HUES6 (cell line): ENCODE results near the gene VGLL3.
A peak's percentile ranks its signal among the peaks of the same experiment; 100 is the strongest.
"Not testable (repeated sequence)": the region's sequence is repeated elsewhere in the genome, so short reads cannot be mapped to it uniquely, and the experiment has no call there.

Source experiments
- H3K27ac ChIP-seq: 2 replicates; pipeline ENCODE4 v1.7.0; 2013; ENCODE audit warnings: low read depth, mild to moderate bottlenecking, low read length, inconsistent platforms
- H3K27me3 ChIP-seq: 2 replicates; pipeline ENCODE4 v1.6.1; 2013; ENCODE audit warnings: low read length; ENCODE audit not compliant: control insufficient read depth, insufficient read depth
- H3K36me3 ChIP-seq: 2 replicates; pipeline ENCODE4 v1.6.1; 2013; ENCODE audit warnings: low read length; ENCODE audit not compliant: control insufficient read depth, insufficient read depth
- H3K4me1 ChIP-seq: 2 replicates; pipeline ENCODE4 v1.6.1; 2013; ENCODE audit warnings: low read length; ENCODE audit not compliant: control insufficient read depth, insufficient read depth
- H3K4me3 ChIP-seq: 2 replicates; pipeline ENCODE4 v1.5.1; 2013; ENCODE audit warnings: low read depth, low read length
- H3K9ac ChIP-seq: one replicate; pipeline ENCODE4 v1.6.1; 2013; ENCODE audit warnings: mild to moderate bottlenecking, low read length
- H3K9me3 ChIP-seq: 2 replicates; pipeline ENCODE4 v1.6.1; 2013; ENCODE audit warnings: low read depth, low read length; ENCODE audit not compliant: control insufficient read depth, insufficient read depth

Gene VGLL3, protein sequence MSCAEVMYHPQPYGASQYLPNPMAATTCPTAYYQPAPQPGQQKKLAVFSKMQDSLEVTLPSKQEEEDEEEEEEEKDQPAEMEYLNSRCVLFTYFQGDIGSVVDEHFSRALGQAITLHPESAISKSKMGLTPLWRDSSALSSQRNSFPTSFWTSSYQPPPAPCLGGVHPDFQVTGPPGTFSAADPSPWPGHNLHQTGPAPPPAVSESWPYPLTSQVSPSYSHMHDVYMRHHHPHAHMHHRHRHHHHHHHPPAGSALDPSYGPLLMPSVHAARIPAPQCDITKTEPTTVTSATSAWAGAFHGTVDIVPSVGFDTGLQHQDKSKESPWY

DNA sequence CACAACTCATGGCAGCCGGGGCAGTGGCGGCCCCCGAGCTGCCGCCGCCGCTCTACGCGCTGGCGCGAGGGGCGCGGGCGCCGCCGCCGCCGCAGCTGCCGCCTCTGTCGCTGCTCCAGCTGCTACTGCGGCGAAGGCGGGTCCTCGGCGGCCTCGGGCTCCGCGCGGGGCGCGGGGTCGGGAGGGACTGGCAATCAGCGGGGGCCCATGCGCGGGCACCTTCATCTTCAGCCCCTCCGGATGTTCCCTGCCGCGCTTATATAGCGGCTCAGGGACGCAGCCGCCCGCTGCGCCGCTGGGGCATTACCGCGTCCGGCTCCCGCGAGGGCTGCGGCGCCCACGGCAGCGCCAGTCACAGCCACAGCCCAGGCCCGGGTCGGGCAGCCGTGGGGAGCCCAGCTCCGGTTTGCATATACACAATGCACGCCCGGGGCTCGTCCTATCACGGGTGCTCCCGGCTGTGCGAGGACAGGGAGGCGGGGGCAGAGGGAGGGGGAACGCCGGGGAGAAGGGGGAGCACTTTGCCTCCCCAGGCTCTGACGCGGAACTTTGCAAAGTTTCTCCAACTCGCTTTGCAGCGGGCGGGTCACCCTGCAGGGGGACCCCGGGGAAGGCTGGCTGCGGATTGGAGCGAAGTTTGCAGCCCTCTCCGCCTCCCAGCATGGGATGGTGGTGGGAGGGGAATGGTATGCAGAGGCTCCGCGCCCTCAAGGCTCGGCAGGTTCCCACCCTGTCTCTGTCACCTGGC is at the start of gene VGLL3:
VGLL3 (minus strand) TSS at position 416 of the 748 bp plus-strand sequence; CDS start at position 10, 406 bp downstream.
- Histone ChIP-seq H3K9ac (peak within 1 kb of the TSS; percentile 66), H3K36me3 (no peaks in the 10 kb centered on the region), H3K27ac (peak within 1 kb of the TSS; percentile 41; the same call in 1 of the 2 replicates), H3K27me3 (peaks cover 19% of the 10 kb centered on the region), H3K4me1 (peaks cover 15% of the 10 kb centered on the region), H3K4me3 (peak within 1 kb of the TSS; percentile 73), H3K9me3 (no peaks in the 10 kb centered on the region)

DNA sequence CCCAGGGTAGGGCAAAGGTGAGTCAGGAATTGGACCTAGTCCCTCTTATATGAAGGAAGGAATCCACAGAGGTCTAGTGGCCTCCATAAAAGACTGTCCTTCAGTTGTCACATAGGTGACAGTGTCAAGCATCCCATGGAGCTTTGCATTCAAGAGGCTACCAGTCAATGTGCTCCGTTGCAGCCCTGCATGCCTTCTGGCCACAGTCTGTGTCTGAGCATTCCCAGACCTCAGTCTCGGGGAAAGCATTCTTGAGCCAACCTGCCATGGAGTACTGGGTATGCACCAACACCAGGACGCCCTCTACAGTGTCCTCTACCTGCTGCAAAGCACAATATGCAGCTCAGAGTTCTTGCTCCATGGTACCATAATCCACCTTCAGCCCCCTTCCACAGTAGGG is 46.7 kb upstream of the VGLL3 start:
- Histone ChIP-seq H3K36me3 (no peaks in the 10 kb centered on the region), H3K27ac (no peak overlapping the region), H3K27me3 (no peaks in the 10 kb centered on the region), H3K9me3 (no peaks in the 10 kb centered on the region), H3K4me3 (no peak overlapping the region), H3K9ac (no peak overlapping the region), H3K4me1 (no peaks in the 10 kb centered on the region)

DNA sequence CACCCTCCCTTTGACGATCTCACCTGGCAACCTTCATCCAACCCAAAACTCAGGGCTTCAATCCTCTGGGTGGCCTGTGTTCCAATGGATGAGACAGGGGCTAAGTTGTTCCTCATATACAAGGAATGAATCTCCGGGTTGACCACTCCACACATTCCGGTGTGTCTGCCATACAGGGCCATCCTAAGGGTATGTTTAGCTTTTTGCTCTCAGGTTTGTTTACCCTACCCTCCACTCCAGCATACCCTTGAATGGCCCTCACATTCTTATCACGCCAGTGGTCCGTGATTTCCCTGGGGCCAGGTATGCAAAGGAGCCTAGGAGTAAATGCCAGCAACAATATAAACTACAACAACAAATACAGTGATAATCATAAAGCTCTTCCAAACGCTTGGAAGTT is 45.7 kb upstream of the VGLL3 start:
- no peak overlapping the region for H3K27ac ChIP-seq
- H3K9ac ChIP-seq, result no peak overlapping the region
- no peaks in the 10 kb centered on the region for H3K4me1 ChIP-seq
- no peak overlapping the region for H3K4me3 ChIP-seq
- no peaks in the 10 kb centered on the region for H3K27me3 ChIP-seq
- H3K36me3 ChIP-seq, result no peaks in the 10 kb centered on the region
- no peaks in the 10 kb centered on the region for H3K9me3 ChIP-seq

DNA sequence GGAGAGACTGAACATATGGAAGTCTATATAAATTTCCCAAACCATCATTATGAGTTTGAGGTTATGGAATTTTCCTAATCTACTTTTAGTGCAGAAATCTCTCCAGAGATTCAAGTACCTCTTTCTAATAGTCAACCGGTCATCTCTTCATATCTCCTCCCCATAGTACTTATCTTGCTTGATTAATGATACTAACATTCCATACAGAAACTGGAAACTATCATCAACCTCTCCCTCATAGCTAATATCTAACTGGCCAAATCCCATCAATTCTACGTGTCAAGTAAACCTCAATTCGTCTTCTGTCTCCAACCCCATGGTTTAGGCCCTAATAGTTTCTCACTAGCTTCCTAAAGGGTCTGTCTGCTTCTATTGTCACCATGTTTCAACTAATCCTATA is 44.4 kb upstream of the VGLL3 start:
- H3K4me3 ChIP-seq, result no peak overlapping the region
- H3K36me3 ChIP-seq, result no peaks in the 10 kb centered on the region
- no peaks in the 10 kb centered on the region for H3K27me3 ChIP-seq
- no peak overlapping the region for H3K9ac ChIP-seq
- H3K4me1 ChIP-seq, result no peaks in the 10 kb centered on the region
- no peak overlapping the region for H3K27ac ChIP-seq
- H3K9me3 ChIP-seq, result no peaks in the 10 kb centered on the region

DNA sequence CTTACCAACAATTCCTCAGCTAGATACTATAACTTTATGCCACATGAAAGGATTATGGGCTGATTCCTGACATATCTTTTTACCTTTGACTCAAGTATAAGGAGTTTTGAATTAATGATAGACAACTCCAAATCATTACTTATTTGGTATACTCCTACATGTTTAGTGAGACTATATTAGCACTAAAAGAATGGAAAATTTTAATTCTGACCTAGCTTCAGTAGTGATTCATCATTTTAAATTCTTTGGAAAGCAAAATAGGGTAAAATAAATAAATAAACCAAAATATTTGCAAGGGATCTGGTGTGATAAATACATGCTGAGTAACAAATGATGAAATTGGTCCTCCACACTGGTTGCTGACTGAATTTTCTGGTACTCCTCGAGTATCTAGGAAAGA is 42.3 kb upstream of the VGLL3 start:
- H3K4me3 ChIP-seq, result no peak overlapping the region
- no peak overlapping the region for H3K9ac ChIP-seq
- no peaks in the 10 kb centered on the region for H3K36me3 ChIP-seq
- H3K27me3 ChIP-seq, result no peaks in the 10 kb centered on the region
- no peaks in the 10 kb centered on the region for H3K4me1 ChIP-seq
- H3K9me3 ChIP-seq, result no peaks in the 10 kb centered on the region
- no peak overlapping the region for H3K27ac ChIP-seq

DNA sequence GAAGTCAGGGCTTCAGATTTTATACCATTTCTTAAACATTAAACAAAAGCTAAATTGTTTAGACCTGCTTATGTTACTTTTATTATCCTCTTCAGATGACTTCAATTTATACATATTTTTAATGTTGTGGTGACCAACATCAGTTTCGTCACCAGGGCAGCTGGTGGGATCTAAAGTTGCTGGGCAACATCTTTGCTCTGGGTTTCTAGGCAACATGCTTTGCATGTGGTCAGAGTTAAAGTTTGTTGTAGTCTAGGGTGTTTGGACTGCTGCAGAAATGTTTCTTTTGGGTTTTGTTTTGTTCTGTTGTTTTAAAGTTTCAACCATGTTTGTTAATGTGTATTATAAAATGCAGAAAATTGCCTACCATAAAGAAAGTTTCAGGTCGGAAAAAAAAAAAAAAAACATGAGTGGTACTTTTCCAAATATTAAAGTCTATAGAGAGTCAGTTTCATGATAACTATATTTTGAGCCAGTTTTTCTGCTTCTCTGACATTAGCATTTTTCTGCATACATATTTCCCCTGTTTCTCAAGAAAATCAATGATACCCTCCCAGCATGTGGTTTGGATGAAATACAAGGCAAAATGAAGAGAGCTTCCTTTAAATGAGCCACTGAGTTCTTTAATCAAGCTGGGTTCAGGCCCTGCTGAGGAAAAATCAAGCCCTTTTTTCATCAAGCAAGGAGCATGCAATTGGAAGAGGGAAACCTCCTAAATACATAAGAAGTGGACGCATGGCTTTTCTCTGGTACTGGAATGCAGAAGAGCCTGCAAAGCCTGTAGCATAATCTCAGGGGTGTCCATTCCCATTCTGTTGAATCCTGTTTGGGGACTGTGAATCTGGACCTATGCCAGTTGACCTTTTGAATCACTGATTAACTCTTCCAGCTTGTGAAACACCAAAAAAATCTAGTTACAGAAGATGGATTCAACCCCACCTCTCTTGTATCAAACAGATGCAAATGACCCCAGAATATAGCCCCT is 35.0 kb upstream of the VGLL3 start:
- no peaks in the 10 kb centered on the region for H3K27me3 ChIP-seq
- H3K4me3 ChIP-seq, result no peak overlapping the region
- no peaks in the 10 kb centered on the region for H3K36me3 ChIP-seq
- H3K9ac ChIP-seq, result no peak overlapping the region
- no peak overlapping the region for H3K27ac ChIP-seq
- H3K9me3 ChIP-seq, result no peaks in the 10 kb centered on the region
- no peaks in the 10 kb centered on the region for H3K4me1 ChIP-seq

DNA sequence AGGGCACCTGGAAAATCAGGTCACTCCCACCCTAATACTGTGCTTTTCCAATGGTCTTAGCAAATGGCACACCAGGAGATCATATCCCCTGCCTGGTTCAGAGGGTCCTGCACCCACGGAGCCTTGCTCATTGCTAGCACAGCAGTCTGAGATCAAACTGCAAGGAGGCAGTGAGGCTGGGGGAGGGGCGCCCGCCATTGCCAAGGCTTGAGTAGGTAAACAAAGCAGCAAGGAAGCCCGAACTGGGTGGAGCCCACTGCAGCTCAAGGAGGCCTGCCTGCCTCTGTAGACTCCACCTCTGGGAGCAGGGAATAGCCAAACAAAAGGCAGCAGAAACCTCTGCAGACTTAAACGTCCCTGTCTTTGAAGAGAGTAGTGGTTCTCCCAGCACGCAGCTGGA is 26.4 kb upstream of the VGLL3 start:
- H3K36me3 ChIP-seq, H3K4me3 ChIP-seq, H3K9me3 ChIP-seq, H3K27ac ChIP-seq, H3K4me1 ChIP-seq, H3K9ac ChIP-seq, H3K27me3 ChIP-seq: not testable (repeated sequence)

DNA sequence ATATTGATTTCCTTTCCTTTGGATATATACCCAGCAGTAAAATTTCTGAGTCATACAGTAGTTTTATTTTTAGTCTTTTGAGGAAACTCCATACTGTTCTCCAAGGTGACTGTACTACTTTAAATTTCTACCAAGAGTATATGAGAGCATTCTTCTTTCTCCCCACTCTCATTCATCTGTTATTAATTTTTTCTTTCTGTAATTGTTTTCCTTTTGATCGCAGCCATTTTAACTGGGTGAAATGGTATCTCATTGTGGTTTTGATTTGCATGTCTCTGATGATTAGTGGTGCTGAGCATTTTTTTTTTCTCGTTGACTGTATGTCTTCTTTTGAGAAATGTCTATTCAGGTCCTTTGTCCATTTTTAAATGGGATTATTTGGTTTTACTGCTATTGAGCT is 18.3 kb upstream of the VGLL3 start:
- Histone ChIP-seq H3K27me3 (no peaks in the 10 kb centered on the region), H3K27ac (no peak overlapping the region), H3K4me3 (no peak overlapping the region), H3K9me3 (no peaks in the 10 kb centered on the region), H3K4me1 (no peaks in the 10 kb centered on the region), H3K36me3 (no peaks in the 10 kb centered on the region), H3K9ac (no peak overlapping the region)

DNA sequence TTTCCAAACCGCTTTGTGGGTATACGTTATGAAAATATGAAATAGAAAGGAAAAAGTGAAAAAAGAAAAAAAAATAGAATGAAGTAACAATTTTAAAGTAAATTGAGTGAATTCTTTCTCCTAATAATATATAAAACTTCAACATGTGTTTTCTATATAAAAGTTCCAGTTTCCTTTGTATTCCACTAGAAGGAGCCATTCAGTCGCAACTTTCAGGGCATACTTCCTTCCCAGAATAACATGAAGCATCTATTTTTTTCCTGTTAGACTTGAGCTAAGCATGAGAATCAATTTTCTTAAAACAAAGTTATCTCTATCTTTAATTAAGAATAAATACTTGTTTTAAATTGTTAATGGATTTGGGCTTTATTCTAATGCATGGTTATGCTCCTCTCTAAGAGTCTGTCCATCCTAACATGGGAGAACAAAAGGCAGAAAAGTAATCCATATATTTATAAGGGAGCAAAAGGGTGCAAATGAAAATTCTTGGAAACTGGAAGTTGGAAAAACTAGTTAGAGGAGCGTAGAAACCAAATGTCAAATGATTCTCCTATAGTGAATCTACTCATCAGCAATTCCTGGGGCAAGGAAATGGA is 16.0 kb upstream of the VGLL3 start:
- no peak overlapping the region for H3K27ac ChIP-seq
- no peaks in the 10 kb centered on the region for H3K9me3 ChIP-seq
- H3K9ac ChIP-seq, result no peak overlapping the region
- no peak overlapping the region for H3K4me3 ChIP-seq
- no peaks in the 10 kb centered on the region for H3K27me3 ChIP-seq
- no peaks in the 10 kb centered on the region for H3K36me3 ChIP-seq
- H3K4me1 ChIP-seq, result no peaks in the 10 kb centered on the region

DNA sequence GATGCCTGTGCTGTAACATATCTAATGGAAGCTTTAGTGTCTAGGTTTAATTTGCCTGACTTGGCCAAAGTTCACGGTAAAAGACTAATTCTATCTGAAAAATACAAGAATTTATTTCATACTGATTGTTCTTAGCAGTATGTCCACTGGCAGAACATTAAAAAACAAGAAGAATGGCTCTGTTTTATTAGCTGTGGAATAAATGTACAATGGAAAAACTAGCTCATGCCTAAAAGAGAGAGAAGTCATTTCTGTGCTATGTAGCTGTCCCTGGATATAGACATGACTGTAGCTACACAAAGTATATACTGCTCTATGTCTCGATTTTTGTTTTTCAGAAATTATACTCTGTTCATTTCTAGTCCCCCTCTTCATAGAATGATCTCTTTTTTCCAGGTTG is 13.9 kb upstream of the VGLL3 start:
- no peaks in the 10 kb centered on the region for H3K36me3 ChIP-seq
- H3K27me3 ChIP-seq, result no peaks in the 10 kb centered on the region
- no peaks in the 10 kb centered on the region for H3K4me1 ChIP-seq
- no peaks in the 10 kb centered on the region for H3K9me3 ChIP-seq
- H3K4me3 ChIP-seq, result no peak overlapping the region
- no peak overlapping the region for H3K27ac ChIP-seq
- no peak overlapping the region for H3K9ac ChIP-seq
